Mucosa of rectum (tissue), 2 donors: ENCODE data around the gene SKAP2.

ENCODE experiments used
- H3K27ac ChIP-seq, 2 donors: one replicate each; pipeline ENCODE4 v1.7.0; 2013; ENCODE audit warnings: inconsistent platforms in 2 of 2, low read depth in 2 of 2, low read length in 2 of 2
- H3K27me3 ChIP-seq, 2 donors: one replicate each; pipeline ENCODE4 v1.7.0; 2013; ENCODE audit warnings: low read length in 2 of 2; ENCODE audit not compliant: control insufficient read depth in 2 of 2, insufficient read depth in 2 of 2
- H3K36me3 ChIP-seq, 2 donors: one replicate each; pipeline ENCODE4 v1.7.0; 2013; ENCODE audit warnings: low read length in 2 of 2; ENCODE audit not compliant: control insufficient read depth in 2 of 2, insufficient read depth in 2 of 2
- H3K4me1 ChIP-seq, 2 donors: one replicate each; pipeline ENCODE4 v1.7.0; 2013; ENCODE audit warnings: low read length in 2 of 2, mild to moderate bottlenecking in 1 of 2; ENCODE audit not compliant: control insufficient read depth in 2 of 2, insufficient read depth in 2 of 2
- H3K4me3 ChIP-seq, 2 donors: one replicate each; pipeline ENCODE4 v1.7.0; 2013; ENCODE audit warnings: low read length in 2 of 2
- H3K9ac ChIP-seq, 2 donors: one replicate each; pipeline ENCODE4 v1.7.0; 2013; ENCODE audit warnings: low read length in 2 of 2, low read depth in 1 of 2, mild to moderate bottlenecking in 1 of 2
- H3K9me3 ChIP-seq, 2 donors: one replicate each; pipeline ENCODE4 v1.7.0; 2013; ENCODE audit warnings: low read length in 2 of 2; ENCODE audit not compliant: control insufficient read depth in 2 of 2
- donor health status: healthy.
- donor health status: Normal muscosa, but diverticular disease.

SKAP2 gene

GRCh38 chr7:26700386-26700785 lies 164.0 kb downstream of the SKAP2 start:
- no peaks in the 10 kb centered on the region for H3K9me3 ChIP-seq
- no peaks in the 10 kb centered on the region for H3K36me3 ChIP-seq
- H3K9ac ChIP-seq: no peak overlapping the region
- H3K4me1 ChIP-seq: peaks cover 0 to 13% of the 10 kb centered on the region in 2 donors
- H3K27me3 ChIP-seq: no peaks in the 10 kb centered on the region
- no peak overlapping the region for H3K27ac ChIP-seq
- H3K4me3 ChIP-seq: no peak overlapping the region

GRCh38 chr7:26699766-26700165 lies 164.6 kb downstream of the SKAP2 start:
- peaks cover 0 to 13% of the 10 kb centered on the region in 2 donors for H3K4me1 ChIP-seq
- no peaks in the 10 kb centered on the region for H3K27me3 ChIP-seq
- H3K27ac ChIP-seq: no peak overlapping the region
- no peak overlapping the region for H3K9ac ChIP-seq
- no peaks in the 10 kb centered on the region for H3K36me3 ChIP-seq
- H3K4me3 ChIP-seq: no peak overlapping the region
- no peaks in the 10 kb centered on the region for H3K9me3 ChIP-seq

- H3K27ac ChIP-seq: no peak overlapping the region
- no peaks in the 10 kb centered on the region for H3K9me3 ChIP-seq
- no peaks in the 10 kb centered on the region for H3K36me3 ChIP-seq
- H3K27me3 ChIP-seq: no peaks in the 10 kb centered on the region
- H3K9ac ChIP-seq: no peak overlapping the region
- H3K4me1 ChIP-seq: peaks cover 0 to 13% of the 10 kb centered on the region in 2 donors
- no peak overlapping the region for H3K4me3 ChIP-seq
Measured at GRCh38 chr7:26698806-26699205, 165.6 kb downstream of the SKAP2 start.

- no peaks in the 10 kb centered on the region for H3K9me3 ChIP-seq
- no peak overlapping the region for H3K4me3 ChIP-seq
- H3K9ac ChIP-seq: no peak overlapping the region
- H3K27ac ChIP-seq: no peak overlapping the region
- no peaks in the 10 kb centered on the region for H3K27me3 ChIP-seq
- H3K36me3 ChIP-seq: no peaks in the 10 kb centered on the region
- H3K4me1 ChIP-seq: peaks cover 0 to 13% of the 10 kb centered on the region in 2 donors
Measured at GRCh38 chr7:26698194-26698593, 166.2 kb downstream of the SKAP2 start.

- Histone ChIP-seq H3K27me3 (no peaks in the 10 kb centered on the region), H3K9ac (no peak overlapping the region)
Measured at GRCh38 chr7:26696978-26697377, 167.4 kb downstream of the SKAP2 start.

GRCh38 chr7:26696161-26696560 lies 168.2 kb downstream of the SKAP2 start:
- H3K9me3 ChIP-seq: no peaks in the 10 kb centered on the region
- no peaks in the 10 kb centered on the region for H3K36me3 ChIP-seq
- H3K4me1 ChIP-seq: peaks cover 0 to 13% of the 10 kb centered on the region in 2 donors
- no peak overlapping the region for H3K9ac ChIP-seq
- H3K27ac ChIP-seq: no peak overlapping the region
- no peak overlapping the region for H3K4me3 ChIP-seq
- H3K27me3 ChIP-seq: no peaks in the 10 kb centered on the region

More at GRCh38 chr7:26696978-26697377, 167.4 kb downstream of the SKAP2 start:
- H3K9me3 ChIP-seq: no peaks in the 10 kb centered on the region
- no peak overlapping the region for H3K4me3 ChIP-seq
- no peak overlapping the region for H3K27ac ChIP-seq
- H3K36me3 ChIP-seq: no peaks in the 10 kb centered on the region
- H3K4me1 ChIP-seq: peaks cover 0 to 13% of the 10 kb centered on the region in 2 donors

GRCh38 chr7:26694713-26695112 lies 169.7 kb downstream of the SKAP2 start:
- Histone ChIP-seq H3K9ac (no peak overlapping the region), H3K4me3 (no peak overlapping the region), H3K36me3 (no peaks in the 10 kb centered on the region), H3K9me3 (no peaks in the 10 kb centered on the region), H3K27ac (no peak overlapping the region), H3K27me3 (no peaks in the 10 kb centered on the region), H3K4me1 (peaks cover 0 to 12% of the 10 kb centered on the region in 2 donors)

GRCh38 chr7:26694141-26694540 lies 170.2 kb downstream of the SKAP2 start:
- no peak overlapping the region for H3K27ac ChIP-seq
- no peaks in the 10 kb centered on the region for H3K36me3 ChIP-seq
- H3K4me1 ChIP-seq: peaks cover under 1 to 14% of the 10 kb centered on the region in 2 donors
- H3K27me3 ChIP-seq: no peaks in the 10 kb centered on the region
- H3K4me3 ChIP-seq: no peak overlapping the region
- H3K9ac ChIP-seq: no peak overlapping the region
- H3K9me3 ChIP-seq: no peaks in the 10 kb centered on the region

GRCh38 chr7:26691886-26692285 lies 172.5 kb downstream of the SKAP2 start:
- Histone ChIP-seq H3K27ac (no peak overlapping the region), H3K27me3 (no peaks in the 10 kb centered on the region), H3K9ac (no peak overlapping the region), H3K9me3 (no peaks in the 10 kb centered on the region), H3K4me1 (peaks cover 9 to 12% of the 10 kb centered on the region in 2 donors), H3K4me3 (no peak overlapping the region), H3K36me3 (no peaks in the 10 kb centered on the region)

- H3K9ac ChIP-seq: no peak overlapping the region
- no peak overlapping the region for H3K27ac ChIP-seq
- no peaks in the 10 kb centered on the region for H3K27me3 ChIP-seq
- no peak overlapping the region for H3K4me3 ChIP-seq
- H3K36me3 ChIP-seq: no peaks in the 10 kb centered on the region
- H3K9me3 ChIP-seq: no peaks in the 10 kb centered on the region
- H3K4me1 ChIP-seq: peaks cover 9 to 15% of the 10 kb centered on the region in 2 donors
Measured at GRCh38 chr7:26691406-26691805, 173.0 kb downstream of the SKAP2 start.
